Stimulated activated CD4-positive, alpha-beta T cell treated with anti-CD3 and anti-CD28 coated beads, Interleukin-4, amount 100 ng/mL, for 1 hour (primary cell): ENCODE results near the gene SH3RF2.
"Not testable (repeated sequence)": the region's sequence is repeated elsewhere in the genome, so short reads cannot be mapped to it uniquely, and the experiment has no call there.

Source experiments
- DNase-seq: peaks from one replicate; pipeline ENCODE4 v3.0.0-alpha.2; 2020

SH3RF2 gene, protein sequence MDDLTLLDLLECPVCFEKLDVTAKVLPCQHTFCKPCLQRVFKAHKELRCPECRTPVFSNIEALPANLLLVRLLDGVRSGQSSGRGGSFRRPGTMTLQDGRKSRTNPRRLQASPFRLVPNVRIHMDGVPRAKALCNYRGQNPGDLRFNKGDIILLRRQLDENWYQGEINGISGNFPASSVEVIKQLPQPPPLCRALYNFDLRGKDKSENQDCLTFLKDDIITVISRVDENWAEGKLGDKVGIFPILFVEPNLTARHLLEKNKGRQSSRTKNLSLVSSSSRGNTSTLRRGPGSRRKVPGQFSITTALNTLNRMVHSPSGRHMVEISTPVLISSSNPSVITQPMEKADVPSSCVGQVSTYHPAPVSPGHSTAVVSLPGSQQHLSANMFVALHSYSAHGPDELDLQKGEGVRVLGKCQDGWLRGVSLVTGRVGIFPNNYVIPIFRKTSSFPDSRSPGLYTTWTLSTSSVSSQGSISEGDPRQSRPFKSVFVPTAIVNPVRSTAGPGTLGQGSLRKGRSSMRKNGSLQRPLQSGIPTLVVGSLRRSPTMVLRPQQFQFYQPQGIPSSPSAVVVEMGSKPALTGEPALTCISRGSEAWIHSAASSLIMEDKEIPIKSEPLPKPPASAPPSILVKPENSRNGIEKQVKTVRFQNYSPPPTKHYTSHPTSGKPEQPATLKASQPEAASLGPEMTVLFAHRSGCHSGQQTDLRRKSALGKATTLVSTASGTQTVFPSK

DNA sequence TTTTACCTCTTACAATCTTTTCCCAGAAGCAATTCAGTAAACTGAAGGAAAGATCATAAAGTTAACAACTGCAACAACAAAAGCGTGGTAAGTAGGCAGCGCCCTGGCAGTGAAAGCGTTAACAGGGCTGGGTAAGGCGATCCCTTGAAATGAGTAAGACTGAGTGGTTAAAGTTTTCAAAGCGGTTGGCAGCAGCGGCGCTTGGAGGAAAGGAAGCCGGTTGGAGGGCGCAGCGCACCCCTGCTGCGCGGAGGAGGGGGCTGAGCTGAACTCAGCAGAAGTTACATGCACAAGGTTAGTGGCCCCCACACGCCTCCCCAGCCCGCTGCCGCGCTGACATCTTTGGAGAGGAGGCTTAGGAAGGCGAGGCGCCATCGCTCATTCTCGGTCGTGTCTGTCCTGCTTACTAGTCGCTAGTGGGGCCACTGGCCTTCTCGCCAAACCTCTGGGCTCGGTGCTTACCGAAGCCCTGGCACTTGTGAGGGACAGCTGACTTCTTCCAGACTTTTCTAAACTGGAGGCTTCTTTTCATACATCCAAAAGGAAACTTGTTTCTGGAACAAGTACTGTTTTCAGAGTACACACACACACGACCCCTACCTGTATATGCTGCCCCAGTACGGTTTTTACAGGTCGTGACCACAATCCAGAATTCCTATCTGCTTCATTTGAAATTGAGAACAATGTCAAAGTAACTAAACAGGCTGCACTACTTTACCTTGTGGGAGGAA lies at the start of gene SH3RF2:
TSS of gene SH3RF2 (plus strand) at position 178 of the 731 bp plus-strand sequence. CDS start 1,351 bp downstream, outside the sequence.
- peak; percentile 15 for DNase-seq

- no peak for DNase-seq
These were observed 49.2 kb upstream of the SH3RF2 start for GRCh38 chr5:145887217-145887616.

DNA sequence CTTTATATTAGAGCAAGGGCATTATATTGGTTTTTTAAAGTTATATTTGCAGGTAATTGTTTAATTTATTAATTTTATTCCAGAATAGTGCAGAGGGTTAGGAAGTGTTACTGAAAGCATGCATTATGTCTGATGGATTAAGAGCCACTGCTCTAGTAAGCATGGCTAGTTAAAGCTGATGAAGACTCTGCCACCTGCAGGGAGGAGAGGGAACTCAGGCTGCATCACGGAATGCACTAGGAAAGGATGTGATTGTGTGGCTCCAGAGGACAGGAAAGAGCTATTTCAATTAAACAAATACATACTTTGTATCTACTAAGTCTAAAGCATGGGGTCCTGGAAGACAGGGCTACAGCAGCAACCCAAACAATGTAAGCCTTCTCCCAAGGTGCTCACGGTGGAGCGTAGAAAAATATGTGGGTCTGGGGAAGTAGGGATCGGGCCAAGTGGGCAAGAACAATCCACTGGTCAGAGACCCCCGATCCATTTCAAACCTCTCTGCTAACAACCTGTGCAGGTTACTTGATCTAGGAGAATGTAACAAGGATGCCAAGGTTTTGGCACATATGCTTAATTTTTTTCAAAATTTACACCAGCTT lies 48.3 kb upstream of the SH3RF2 start:
- no peak for DNase-seq

DNA sequence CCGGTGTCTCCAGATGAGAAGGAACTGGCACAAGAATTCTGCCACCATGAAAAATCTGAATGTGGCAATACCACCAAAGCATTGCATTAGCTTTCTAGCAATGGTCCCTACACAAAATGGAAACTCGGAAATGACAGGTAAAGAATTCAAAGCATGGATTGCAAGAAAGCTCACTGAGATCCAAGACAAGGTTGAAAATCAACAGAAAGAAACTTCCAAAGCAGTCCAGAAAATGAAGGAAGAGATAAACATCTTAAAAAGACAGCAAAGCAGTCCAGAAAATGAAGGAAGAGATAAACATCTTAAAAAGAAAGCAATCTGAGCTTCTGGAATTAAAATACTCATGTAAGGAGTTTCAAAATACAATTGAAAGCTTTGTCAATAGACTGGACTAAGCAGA lies 46.8 kb upstream of the SH3RF2 start:
- no peak for DNase-seq

DNA sequence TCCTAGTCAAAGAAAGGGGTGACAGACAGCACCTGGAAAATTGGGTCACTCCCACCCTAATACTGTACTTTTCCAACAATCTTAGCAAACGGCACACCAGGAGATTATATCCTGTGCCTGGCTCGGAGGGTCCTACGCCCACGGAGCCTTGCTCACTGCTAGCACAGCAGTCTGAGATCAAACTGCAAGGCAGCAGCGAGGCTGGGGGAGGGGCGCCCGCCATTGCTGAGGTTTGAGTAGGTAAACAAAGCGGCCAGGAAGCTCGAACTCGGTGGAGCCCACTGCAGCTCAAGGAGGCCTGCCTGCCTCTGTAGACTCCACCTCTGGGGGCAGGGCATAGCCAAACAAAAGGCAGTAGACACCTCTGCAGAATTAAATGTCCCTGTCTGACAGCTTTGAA lies 45.0 kb upstream of the SH3RF2 start:
- DNase-seq, result not testable (repeated sequence)

GRCh38 chr5:145898171-145898570 lies 38.2 kb upstream of the SH3RF2 start:
- DNase-seq, result no peak

DNA sequence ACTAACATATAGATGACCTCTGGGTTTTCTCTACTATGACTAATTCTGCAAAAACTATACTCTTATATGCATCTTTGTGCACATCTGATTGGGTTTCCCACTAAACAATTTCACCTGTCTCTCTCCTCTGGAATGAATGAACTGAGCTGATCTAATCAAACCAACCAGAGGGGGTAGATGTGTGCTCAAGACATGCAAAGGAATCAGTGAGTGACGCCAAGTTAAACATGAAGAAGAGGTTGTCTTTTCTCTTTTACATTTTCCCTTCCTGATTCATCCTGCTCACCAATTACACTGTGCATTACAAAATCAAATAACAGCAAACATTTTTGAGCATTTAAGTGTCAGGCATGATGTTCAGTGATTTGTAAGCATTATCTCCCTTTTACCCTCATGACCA lies 34.0 kb upstream of the SH3RF2 start:
- DNase-seq, result no peak

GRCh38 chr5:145903113-145903512 lies 33.3 kb upstream of the SH3RF2 start:
- no peak for DNase-seq

- DNase-seq, result no peak
These were observed 32.5 kb upstream of the SH3RF2 start for GRCh38 chr5:145903867-145904266.

DNA sequence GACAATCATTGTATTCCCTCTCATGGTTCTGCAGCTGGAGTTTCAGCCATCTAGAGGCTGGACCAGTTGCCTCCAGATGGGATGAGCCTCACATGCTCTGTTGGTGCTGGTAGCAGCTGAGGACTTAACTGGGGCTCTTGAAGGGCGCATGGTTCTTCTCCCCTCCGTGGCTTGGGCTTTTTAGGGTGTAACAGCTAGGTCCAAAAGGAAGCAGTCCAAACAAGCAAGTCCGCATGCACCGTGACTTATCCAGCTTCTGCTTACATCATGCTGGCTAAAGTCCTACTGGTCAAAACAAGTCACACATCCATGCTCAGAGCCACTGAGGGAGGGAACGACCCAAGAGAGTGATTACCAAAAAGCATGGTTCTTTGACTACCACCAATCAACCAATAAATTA lies 31.6 kb upstream of the SH3RF2 start:
- DNase-seq, result no peak

DNA sequence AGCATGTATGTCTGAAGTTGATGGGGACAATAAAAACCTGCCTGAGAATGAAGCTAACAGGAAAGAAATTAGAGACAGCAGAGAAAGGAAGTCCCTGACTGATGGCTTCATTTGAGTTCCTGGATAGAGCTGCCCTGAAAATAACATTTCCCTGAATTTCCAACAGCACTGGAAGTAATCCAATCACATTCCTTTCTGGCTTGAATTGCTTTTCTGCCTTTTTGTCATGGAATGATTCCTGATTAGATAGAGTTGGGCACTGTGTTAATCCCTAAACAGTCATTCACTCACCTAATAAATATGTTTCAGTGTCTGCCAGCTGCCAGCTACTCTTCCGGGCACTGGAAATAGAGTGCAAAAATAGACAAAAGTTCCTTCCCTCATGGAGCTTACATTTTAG lies 30.0 kb upstream of the SH3RF2 start:
- DNase-seq, result no peak

DNA sequence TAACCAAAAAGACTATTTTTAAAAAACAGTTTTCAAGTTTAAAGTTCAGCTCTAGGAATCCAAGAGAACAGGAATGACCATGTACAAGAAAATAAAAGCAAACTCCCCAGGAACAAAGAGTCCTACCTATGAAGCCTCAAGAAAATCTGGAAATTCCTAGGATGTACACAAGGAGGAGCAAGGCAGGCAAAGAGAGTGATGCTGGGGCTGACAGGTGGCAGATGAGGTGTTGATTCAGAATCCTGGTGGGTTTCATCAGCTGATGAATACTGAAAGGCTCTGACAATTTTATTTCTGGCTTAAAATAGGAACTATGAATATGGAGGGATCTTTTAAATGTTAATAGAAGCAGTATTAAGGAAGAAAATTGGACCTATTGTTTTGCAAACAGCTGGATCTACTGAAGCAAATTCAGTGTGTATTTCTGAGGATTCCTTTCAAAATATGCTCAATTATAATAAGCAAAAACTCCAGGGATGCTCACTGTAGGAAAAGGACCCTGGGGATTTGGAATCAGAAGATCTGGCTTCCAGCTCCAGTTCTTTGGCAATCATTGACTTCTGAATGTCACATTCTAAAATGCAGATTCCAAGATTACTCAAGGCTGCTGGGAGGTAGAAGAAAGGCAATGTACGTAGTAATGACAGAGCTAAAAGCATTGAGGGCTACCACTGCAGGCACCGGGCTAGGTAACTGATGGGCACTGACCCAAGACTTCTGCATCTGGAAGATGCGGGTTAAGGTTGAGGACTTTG lies 28.0 kb upstream of the SH3RF2 start:
- no peak for DNase-seq

- DNase-seq, result no peak
These were observed 25.2 kb upstream of the SH3RF2 start for GRCh38 chr5:145911164-145911563.

GRCh38 chr5:145912019-145912418 lies 24.4 kb upstream of the SH3RF2 start:
- DNase-seq, result no peak

DNA sequence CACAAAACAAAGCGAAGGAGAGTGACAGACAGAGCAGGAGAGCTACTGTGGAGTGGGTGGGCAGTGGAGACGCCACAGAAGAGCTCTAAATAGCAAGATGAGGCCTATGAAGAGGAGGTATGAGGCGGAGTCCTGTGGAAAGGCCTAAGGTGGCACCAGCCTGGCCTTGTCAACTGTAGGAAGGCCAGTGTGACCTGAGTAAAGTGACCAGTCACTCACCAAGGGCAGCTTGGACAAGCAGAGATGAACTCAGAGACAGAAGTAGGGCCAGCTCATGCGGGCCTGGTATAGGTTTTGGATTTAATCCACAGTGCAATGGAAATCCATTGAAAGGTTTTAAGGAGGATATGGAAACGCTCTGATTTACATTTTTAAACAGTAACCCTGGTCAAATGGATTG lies 23.8 kb upstream of the SH3RF2 start:
- no peak for DNase-seq

DNA sequence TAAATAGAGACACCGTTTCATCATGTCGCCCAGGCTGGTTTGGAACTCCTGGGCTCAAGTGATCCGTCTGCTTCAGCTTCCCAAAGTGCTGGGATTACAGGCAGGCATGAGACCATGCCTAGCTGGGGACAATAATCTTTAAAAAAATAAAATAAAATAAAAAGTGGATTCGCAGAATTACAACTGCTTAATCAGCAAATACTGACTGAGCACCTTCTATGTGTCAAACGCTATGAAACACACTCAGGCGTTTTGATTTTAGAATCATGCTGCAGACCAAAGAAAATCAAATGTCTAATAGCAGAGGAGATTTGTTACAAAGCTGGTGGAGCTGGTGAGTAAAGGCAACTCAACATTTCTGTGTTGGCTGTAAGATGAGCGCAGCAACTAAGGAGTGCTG lies 22.7 kb upstream of the SH3RF2 start:
- no peak for DNase-seq

- no peak for DNase-seq
These were observed 20.3 kb upstream of the SH3RF2 start for GRCh38 chr5:145915970-145916638.

DNA sequence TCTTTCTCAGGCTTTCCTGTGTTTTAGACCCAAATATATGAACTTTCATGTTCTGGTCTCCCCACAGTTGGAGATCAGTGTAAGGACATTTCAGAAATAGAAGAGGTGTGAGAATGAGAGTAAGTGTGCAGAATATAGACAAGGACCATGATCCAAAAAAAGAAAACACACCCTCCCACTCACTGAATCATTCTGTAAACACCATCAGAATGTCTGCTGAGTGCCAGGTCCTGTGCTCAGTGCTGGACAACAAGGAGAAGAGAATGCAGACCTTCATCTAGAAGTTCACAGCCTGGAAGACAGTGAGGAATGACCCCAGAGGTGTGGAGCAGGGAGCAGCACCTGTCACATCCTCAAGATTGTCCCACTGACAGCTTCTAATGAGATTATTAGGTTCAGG lies 19.1 kb upstream of the SH3RF2 start:
- no peak for DNase-seq

GRCh38 chr5:145918397-145918796 lies 18.0 kb upstream of the SH3RF2 start:
- no peak for DNase-seq

DNA sequence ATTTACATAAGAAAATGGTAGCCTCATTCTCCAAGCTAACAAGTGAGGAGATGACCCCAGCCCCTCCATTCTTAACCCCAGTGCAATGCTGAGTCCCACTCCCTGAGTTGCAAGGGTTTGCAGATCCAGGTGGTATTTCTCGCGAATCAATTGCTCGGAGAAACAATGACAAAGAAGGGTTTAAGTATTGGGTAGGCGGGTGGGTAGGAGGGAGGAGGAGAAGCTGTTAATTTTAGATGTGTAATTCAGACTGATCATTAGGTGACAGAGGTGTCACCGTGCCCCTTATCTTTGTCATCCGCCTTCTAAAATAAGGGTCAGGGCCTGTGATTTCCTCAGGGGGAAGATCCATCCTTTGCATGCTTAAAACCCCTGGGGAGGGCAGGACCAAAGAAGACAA lies 17.0 kb upstream of the SH3RF2 start:
- no peak for DNase-seq

DNA sequence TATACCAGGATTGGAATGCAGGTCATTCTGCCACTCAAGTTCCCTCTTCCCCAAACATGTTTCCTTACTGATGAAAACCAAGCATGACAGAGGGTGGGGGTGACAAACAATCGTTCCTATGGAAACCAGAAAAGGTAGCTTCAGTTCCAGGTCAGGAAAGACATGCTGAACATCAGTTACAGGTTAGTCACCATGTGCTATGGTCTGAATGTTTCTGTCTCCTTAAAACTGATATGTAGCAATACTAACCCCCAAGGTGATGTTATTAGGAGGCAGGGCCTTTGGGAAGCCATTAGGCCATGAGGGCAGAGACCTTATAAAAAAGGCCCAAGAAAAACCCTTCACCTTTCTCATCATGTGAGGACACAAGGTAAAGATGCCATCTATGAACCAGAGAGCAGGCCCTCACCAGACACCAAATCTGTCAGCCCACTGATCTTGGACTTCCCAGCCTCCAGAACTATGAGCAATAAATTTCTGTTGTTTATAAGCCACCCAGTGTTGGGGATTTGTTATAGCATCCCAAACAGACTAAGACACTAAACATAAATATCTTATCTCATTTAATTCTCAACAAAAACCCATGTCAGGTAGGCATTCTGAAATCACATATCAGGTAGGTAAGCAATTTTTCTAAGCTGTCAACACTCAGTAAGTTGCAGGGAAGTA lies 15.7 kb upstream of the SH3RF2 start:
- no peak for DNase-seq
